GM18502 (cell line): ENCODE measurements around the gene TNFRSF6B.

Experiments
- ATAC-seq: cut with Tn5 transposase; IDR thresholded peaks from one replicate; pipeline ENCODE4 v1.9.1; 2021; ENCODE audit warnings: mild to moderate bottlenecking; ENCODE audit not compliant: unreplicated experiment, poor library complexity

TNFRSF6B gene

GRCh38 chr20:63734946-63735858 lies 38.8 kb downstream of the TNFRSF6B start:
- ATAC-seq: no peak

DNA sequence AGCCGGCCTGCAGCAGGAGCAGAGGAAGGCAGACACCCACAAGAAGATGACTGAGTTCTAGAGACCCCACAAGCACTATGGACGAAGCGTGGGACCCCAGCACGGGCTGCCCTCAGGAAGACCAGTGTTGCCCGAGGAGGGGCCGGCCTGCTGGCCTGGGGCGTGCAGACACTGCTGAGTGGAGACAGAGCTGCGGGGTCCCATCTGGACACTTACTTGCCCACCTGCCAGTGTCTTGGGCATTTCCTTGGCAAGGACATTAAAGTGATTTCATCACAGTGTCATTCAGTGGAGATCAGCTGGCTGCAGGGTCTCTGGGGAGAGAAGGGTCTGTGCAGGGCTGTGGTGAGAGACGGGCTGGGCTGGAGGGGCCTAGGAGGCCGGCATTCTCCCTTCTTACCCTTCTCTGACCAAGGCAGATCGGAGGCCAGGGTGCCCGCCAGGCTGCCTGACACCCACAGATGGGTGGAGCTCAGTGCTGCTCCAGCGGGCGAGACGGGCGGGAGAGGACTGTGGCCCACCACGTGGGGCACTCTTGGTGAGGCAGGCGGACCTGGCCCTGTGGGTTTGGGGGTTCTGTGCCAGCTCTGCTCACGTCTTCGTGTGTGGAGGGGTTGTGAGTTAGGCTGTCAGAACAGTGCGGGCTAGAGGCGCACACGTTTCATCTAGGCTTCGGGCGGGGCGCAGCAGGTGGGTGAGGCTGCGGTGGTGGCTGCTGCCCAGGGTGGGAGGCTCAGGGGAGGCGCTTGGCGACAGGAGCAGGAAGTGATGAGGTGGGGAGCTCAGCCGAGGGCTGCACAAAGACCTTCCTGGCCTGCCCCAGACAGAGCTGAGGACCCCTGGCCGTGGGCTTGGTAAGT lies 39.6 kb downstream of the TNFRSF6B start, which contains the start of gene LIME1:
LIME1 (plus strand) TSS at position 806 of the 860 bp plus-strand sequence. CDS start 886 bp downstream, outside the sequence.
- ATAC-seq: no peak

DNA sequence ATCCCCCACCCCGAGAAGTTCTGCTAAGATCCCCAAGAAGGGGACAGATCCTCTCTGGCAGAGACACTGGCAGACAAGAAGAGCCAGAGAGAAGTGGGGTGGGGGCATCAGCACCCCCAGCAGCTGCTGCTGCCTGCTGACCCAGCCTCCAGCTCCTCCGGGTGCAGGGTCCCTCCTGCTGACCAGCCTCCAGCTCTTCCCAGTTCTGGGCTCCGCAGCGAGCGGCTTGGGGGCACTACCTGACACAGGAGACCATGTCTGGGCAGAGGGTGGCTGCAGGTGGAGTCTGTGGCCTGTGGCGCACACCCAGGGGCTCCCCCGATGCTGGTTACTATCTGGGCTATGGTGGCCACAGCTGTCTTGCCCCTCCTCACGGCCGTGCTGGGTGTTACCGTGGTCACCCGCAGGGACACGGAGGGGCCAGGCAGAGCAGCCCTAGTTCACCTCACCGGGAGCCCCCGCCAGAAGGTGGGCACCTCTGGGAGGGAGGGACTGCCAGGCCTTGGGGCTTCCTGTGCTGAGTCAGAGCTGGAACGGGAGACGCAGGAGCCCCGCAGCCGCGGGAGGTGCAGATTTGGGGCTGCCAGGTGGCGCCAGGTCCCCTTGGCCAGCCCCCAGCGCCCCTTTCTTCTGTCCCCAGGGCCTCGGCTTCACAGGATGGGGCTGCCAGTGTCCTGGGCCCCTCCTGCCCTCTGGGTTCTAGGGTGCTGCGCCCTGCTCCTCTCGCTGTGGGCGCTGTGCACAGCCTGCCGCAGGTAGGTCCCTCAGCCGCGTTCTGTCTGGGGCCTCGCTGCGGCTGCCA lies 40.6 kb downstream of the TNFRSF6B start:
- ATAC-seq: no peak

GRCh38 chr20:63737695-63737944 lies 41.2 kb downstream of the TNFRSF6B start:
- ATAC-seq: no peak

DNA sequence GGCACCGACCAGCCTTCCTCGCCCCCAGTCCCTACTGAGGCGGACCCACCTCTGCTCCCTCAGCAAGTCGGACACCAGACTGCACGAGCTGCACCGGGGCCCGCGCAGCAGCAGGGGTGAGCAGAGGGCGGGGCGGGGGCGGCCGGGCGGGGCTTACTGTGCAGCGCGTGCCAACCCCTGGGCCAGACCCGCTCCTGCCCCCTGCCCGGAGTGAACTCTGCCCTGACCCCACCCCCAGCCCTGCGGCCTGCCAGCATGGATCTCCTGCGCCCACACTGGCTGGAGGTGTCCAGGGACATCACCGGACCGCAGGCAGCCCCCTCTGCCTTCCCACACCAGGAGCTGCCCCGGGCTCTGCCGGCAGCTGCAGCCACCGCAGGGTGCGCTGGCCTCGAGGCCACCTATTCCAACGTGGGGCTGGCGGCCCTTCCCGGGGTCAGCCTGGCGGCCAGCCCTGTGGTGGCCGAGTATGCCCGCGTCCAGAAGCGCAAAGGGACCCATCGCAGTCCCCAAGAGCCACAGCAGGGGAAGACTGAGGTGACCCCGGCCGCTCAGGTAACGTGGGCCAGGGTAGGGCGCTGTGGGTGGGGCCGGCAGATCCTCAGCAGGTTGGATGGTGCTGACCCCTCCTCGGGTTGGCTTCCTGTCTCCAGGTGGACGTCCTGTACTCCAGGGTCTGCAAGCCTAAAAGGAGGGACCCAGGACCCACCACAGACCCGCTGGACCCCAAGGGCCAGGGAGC lies 41.7 kb downstream of the TNFRSF6B start:
- ATAC-seq: no peak

DNA sequence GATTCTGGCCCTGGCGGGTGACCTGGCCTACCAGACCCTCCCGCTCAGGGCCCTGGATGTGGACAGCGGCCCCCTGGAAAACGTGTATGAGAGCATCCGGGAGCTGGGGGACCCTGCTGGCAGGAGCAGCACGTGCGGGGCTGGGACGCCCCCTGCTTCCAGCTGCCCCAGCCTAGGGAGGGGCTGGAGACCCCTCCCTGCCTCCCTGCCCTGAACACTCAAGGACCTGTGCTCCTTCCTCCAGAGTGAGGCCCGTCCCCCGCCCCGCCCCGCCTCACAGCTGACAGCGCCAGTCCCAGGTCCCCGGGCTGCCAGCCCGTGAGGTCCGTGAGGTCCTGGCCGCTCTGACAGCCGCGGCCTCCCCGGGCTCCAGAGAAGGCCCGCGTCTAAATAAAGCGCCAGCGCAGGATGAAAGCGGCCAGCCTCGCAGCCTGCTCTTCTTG lies 42.3 kb downstream of the TNFRSF6B start:
- ATAC-seq: no peak

DNA sequence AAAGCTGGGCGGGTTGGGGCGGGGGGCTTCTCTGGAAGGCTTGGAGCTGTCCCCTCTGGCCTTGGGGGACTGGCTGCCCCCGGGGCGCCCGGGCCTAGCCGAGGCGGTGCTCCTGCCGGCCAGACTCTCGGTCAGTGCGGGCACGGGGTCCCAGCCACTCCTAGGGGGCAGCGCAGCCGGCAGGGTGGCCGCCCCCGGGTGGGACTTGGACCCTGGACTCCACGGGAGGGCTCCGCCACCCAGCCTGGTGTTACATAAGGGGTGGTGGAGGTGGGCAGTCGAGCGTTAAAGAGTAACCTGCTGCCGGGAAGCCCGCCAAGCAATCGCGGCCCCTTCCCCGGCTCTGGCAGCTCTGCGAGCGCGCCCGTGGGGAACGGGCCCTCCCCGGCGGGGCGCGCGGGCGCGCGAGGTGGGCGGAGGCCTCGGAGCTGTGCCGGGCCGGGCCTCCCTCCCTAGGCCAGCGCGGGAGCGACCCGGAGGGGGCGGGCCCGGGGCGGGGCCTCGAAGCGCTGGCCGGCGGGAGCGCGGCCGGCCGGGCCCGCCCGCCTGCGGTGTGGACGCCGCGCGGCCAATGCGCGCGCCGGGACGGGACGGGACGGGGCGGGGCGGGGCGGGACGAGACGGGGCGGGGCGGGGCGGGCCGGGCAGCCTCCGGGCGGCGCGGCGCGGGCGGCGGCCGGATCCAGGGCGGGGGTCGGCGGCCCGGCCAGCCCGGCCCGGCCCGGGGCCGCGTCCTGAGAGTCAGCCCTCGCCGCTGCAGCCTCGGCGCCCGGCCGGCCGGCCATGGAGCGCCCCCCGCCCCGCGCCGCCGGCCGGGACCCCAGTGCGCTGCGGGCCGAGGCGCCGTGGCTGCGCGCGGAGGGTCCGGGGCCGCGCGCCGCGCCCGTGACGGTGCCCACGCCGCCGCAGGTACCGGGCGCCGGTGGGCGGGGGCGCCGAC lies 42.9 kb downstream of the TNFRSF6B start, which contains the start of gene SLC2A4RG:
SLC2A4RG (plus strand) TSS at position 647 of the 940 bp plus-strand sequence; CDS start at position 784, 137 bp downstream.
- ATAC-seq: no peak

DNA sequence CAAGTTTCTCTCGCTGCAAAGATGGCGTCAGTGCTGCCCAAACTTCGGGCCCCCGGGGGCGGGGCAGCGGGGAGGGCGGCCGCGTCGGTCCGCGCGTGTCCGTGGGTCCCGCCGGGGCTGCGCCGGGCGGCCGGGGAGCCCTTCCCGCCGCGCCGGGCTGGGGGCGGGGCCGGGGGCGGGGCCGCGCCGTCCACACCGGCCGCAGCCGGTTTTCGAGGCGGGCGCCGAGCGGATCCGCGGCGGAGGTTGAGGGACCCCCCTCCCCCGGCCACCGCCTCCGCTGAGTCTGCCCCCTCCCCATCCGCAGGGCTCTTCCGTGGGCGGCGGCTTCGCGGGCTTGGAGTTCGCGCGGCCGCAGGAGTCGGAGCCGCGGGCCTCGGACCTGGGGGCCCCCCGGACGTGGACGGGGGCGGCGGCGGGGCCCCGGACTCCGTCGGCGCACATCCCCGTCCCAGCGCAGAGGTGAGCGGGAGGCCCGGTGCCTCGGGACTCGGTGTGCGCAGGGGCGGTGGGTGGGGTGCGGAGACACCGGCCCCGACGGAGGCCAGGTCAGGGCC lies 43.7 kb downstream of the TNFRSF6B start:
- ATAC-seq: no peak

- no peak for ATAC-seq
Measured at GRCh38 chr20:63740627-63741353, 44.3 kb downstream of the TNFRSF6B start.

GRCh38 chr20:63741354-63741675 lies 44.9 kb downstream of the TNFRSF6B start:
- no peak for ATAC-seq

- ATAC-seq: no peak
Measured at GRCh38 chr20:63741676-63742380, 45.4 kb downstream of the TNFRSF6B start.

GRCh38 chr20:63742381-63743024 lies 46.1 kb downstream of the TNFRSF6B start:
- no peak for ATAC-seq

- ATAC-seq: no peak
Measured at GRCh38 chr20:63743210-63743970, 46.9 kb downstream of the TNFRSF6B start.

GRCh38 chr20:63744158-63744557 lies 47.7 kb downstream of the TNFRSF6B start:
- ATAC-seq: no peak

DNA sequence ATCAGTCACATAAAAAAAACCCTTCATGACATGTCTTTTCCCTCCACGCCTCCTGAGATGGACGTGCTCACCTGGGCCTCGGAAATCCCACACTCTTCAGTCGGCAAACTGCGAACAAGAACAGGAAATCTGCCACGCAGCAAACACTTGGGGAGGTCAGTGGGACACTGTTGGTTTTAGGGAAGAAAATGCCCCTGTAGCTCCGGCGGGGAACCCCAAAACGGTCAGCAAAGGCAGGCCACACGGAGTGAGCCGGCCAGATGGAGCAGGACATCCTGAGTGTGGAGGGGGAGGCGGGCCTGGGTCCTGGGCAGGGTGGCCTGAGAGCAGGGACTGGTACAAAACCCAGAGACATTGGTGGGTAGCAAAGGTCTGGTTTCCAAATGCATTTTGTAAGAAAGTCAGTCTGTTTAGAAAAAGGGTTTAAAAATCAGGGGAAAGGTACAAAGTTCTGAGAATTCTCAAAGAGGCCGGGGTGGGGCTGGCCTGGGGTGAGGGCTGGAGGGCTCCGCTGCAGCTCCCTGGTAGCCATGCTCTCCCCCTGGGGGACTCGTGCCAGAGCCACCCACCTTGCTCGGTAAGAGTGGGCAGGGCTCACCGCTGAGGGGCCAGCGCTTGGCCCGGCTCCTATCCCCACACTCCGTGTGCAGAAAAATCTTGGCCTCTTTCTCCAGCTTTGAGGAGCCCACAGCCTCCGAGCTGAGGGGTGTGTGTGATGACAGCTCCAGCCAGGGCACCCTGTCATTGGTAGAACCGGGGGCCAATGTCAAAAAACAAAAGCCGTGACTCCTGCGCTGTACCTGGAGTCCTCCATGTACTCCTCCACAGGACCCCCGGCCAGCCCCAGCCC lies 48.3 kb downstream of the TNFRSF6B start:
- no peak for ATAC-seq
